Mesenchymal stem cell (in vitro differentiated cells and primary cell): Measurements from ENCODE around the gene MAST2.

ENCODE experiments used
- DNase-seq: peaks from one replicate; pipeline ENCODE4 v3.0.0-alpha.2; 2013
- H2AFZ ChIP-seq: one replicate; pipeline ENCODE4 v1.6.1; 2013; ENCODE audit warnings: low read depth, mild to moderate bottlenecking, control low read depth, inconsistent platforms, low read length, moderate library complexity
- H2AK5ac ChIP-seq: 2 replicates; pipeline ENCODE4 v1.6.1; 2013; ENCODE audit warnings: low read length, moderate library complexity, mild to moderate bottlenecking, inconsistent platforms; ENCODE audit not compliant: severe bottlenecking
- H2BK120ac ChIP-seq: one replicate; pipeline ENCODE4 v1.6.1; 2013; ENCODE audit warnings: low read depth, mild to moderate bottlenecking, inconsistent platforms, low read length, moderate library complexity
- H2BK12ac ChIP-seq, 2 experiments: one replicate each; pipeline ENCODE4 v1.6.1; 2013; ENCODE audit warnings: inconsistent platforms in 2 of 2, low read length in 2 of 2, mild to moderate bottlenecking in 2 of 2, moderate library complexity in 2 of 2, control low read depth in 1 of 2
- H2BK15ac ChIP-seq: one replicate; pipeline ENCODE4 v1.6.1; 2013; ENCODE audit warnings: mild to moderate bottlenecking, low read depth, inconsistent platforms; ENCODE audit not compliant: poor library complexity, severe bottlenecking
- H2BK5ac ChIP-seq: 2 replicates; pipeline ENCODE4 v1.6.1; 2013; ENCODE audit warnings: low read depth, mild to moderate bottlenecking, low read length, control low read depth, inconsistent platforms; ENCODE audit not compliant: poor library complexity, severe bottlenecking
- H3K14ac ChIP-seq, 2 experiments: one replicate each; pipeline ENCODE4 v1.6.1; 2013; ENCODE audit warnings: inconsistent platforms in 2 of 2, low read length in 2 of 2, control low read depth in 1 of 2, mild to moderate bottlenecking in 1 of 2, moderate library complexity in 1 of 2
- H3K18ac ChIP-seq, 2 experiments: one replicate each; pipeline ENCODE4 v1.6.1; 2013; ENCODE audit warnings: inconsistent platforms in 2 of 2, low read length in 2 of 2, control low read depth in 1 of 2, low read depth in 1 of 2, mild to moderate bottlenecking in 1 of 2
- H3K23ac ChIP-seq, 2 experiments: one replicate each; pipeline ENCODE4 v1.6.1; 2013; ENCODE audit warnings: inconsistent platforms in 2 of 2, low read length in 2 of 2, mild to moderate bottlenecking in 2 of 2, moderate library complexity in 2 of 2, control low read depth in 1 of 2
- H3K27ac ChIP-seq: 2 replicates; pipeline ENCODE4 v1.5.1; 2013; ENCODE audit warnings: mild to moderate bottlenecking, moderate library complexity, low read length, control low read depth, inconsistent platforms; ENCODE audit not compliant: poor library complexity, severe bottlenecking
- H3K27me3 ChIP-seq, 2 experiments: 2 replicates each; pipeline versions ENCODE4 v1.6.1 to v1.7.0; 2013; ENCODE audit warnings: low read length in 2 of 2, mild to moderate bottlenecking in 2 of 2, moderate library complexity in 2 of 2, control low read depth in 1 of 2, inconsistent platforms in 1 of 2; ENCODE audit not compliant: control insufficient read depth in 1 of 2, insufficient read depth in 1 of 2
- H3K36me3 ChIP-seq, 2 experiments: 2 replicates each; pipeline versions ENCODE4 v1.6.1 to v1.7.0; 2013; ENCODE audit warnings: low read length in 2 of 2, control low read depth in 1 of 2, inconsistent platforms in 1 of 2, low read depth in 1 of 2, mild to moderate bottlenecking in 1 of 2; ENCODE audit not compliant: insufficient read depth in 2 of 2, control insufficient read depth in 1 of 2
- H3K4ac ChIP-seq, 2 experiments: one replicate each; pipeline ENCODE4 v1.6.1; 2013; ENCODE audit warnings: inconsistent platforms in 2 of 2, low read length in 2 of 2, mild to moderate bottlenecking in 2 of 2, moderate library complexity in 2 of 2, control low read depth in 1 of 2, low read depth in 1 of 2
- H3K4me1 ChIP-seq: 2 replicates; pipeline ENCODE4 v1.6.1; 2013; ENCODE audit warnings: low read depth, low read length, control low read depth; ENCODE audit not compliant: control insufficient read depth, insufficient read depth
- H3K4me2 ChIP-seq: 2 replicates; pipeline ENCODE4 v1.6.1; 2013; ENCODE audit warnings: low read length, mild to moderate bottlenecking, inconsistent platforms; ENCODE audit not compliant: poor library complexity, severe bottlenecking
- H3K4me3 ChIP-seq, 2 experiments: 2 replicates each; pipeline versions ENCODE4 v1.5.1 to v1.7.0; 2013; ENCODE audit warnings: low read length in 2 of 2, mild to moderate bottlenecking in 2 of 2, control low read depth in 1 of 2, low read depth in 1 of 2; ENCODE audit not compliant: insufficient read depth in 1 of 2
- H3K79me1 ChIP-seq: replicated peaks from 2 replicates; pipeline ENCODE4 v1.6.1; 2013; ENCODE audit warnings: mild to moderate bottlenecking, control low read depth, low read length, inconsistent platforms; ENCODE audit not compliant: poor library complexity, severe bottlenecking
- H3K9ac ChIP-seq: 2 replicates; pipeline ENCODE4 v1.7.0; 2013; ENCODE audit warnings: mild to moderate bottlenecking, low read length, moderate library complexity
- H3K9me3 ChIP-seq: 2 replicates; pipeline ENCODE4 v1.7.0; 2013; ENCODE audit warnings: mild to moderate bottlenecking, low read length; ENCODE audit not compliant: control insufficient read depth
- H4K8ac ChIP-seq: one replicate; pipeline ENCODE4 v1.6.1; 2013; ENCODE audit warnings: inconsistent platforms, mild to moderate bottlenecking, low read length, moderate library complexity
- H4K91ac ChIP-seq: one replicate; pipeline ENCODE4 v1.6.1; 2013; ENCODE audit warnings: mild to moderate bottlenecking, low read length, inconsistent platforms
- WGBS: methylation state at CpG from one replicate; pipeline ENCODE4 v1.1.7; 2013; ENCODE audit warnings: mixed read lengths; 5-methylcytosine and 5-hydroxymethylcytosine counted together

The MAST2 gene

GRCh38 chr1:46026531-46026930 is 223.1 kb downstream of the MAST2 start:
- H2BK12ac ChIP-seq, result no peak overlapping the region
- H2BK15ac ChIP-seq, result no peak overlapping the region
- H3K9me3 ChIP-seq, result no peaks in the 10 kb centered on the region
- no peaks in the 10 kb centered on the region for H3K27me3 ChIP-seq
- H3K23ac ChIP-seq, result no peak overlapping the region
- H2BK5ac ChIP-seq, result no peak overlapping the region
- no peak for DNase-seq
- H3K27ac ChIP-seq, result no peak overlapping the region
- H4K8ac ChIP-seq, result no peak overlapping the region
- 98% methylated on average over 2 of the region's 3 CpGs for WGBS
- H3K14ac ChIP-seq, result no peak overlapping the region
- H2BK120ac ChIP-seq, result no peak overlapping the region
- H3K79me1 ChIP-seq, result no peaks in the 10 kb centered on the region
- peaks cover 61 to 92% of the 10 kb centered on the region in 2 experiments for H3K36me3 ChIP-seq
- H4K91ac ChIP-seq, result no peak overlapping the region
- H3K4me2 ChIP-seq, result no peak overlapping the region
- H3K4me1 ChIP-seq, result no peaks in the 10 kb centered on the region
- H3K4me3 ChIP-seq, result no peak overlapping the region
- no peak overlapping the region for H3K9ac ChIP-seq
- H3K4ac ChIP-seq, result no peak overlapping the region
- no peak overlapping the region for H3K18ac ChIP-seq
- no peak overlapping the region for H2AFZ ChIP-seq
- H2AK5ac ChIP-seq, result no peak overlapping the region

GRCh38 chr1:46027788-46028573 is 224.6 kb downstream of the MAST2 start:
- Histone ChIP-seq H3K4me1 (peaks cover 2% of the 10 kb centered on the region), H3K4ac (no peak overlapping the region), H3K79me1 (no peaks in the 10 kb centered on the region), H3K4me3 (no peak overlapping the region), H3K27ac (no peak overlapping the region), H2BK15ac (no peak overlapping the region), H3K9me3 (no peaks in the 10 kb centered on the region), H3K14ac (no peak overlapping the region), H3K4me2 (no peak overlapping the region), H3K36me3 (peaks cover 62 to 89% of the 10 kb centered on the region in 2 experiments), H4K8ac (no peak overlapping the region), H3K18ac (no peak overlapping the region), H2AFZ (no peak overlapping the region), H4K91ac (no peak overlapping the region), H2BK5ac (no peak overlapping the region), H3K23ac (no peak overlapping the region), H2BK12ac (no peak overlapping the region), H2AK5ac (no peak overlapping the region), H3K9ac (no peak overlapping the region), H2BK120ac (no peak overlapping the region), H3K27me3 (no peaks in the 10 kb centered on the region)
- no peak for DNase-seq
- over 99% methylated on average over 8 of the region's 8 CpGs for WGBS

- H3K9ac ChIP-seq, result no peak overlapping the region
- H2AK5ac ChIP-seq, result no peak overlapping the region
- no peak overlapping the region for H4K91ac ChIP-seq
- peaks cover 67 to 71% of the 10 kb centered on the region in 2 experiments for H3K36me3 ChIP-seq
- H3K27me3 ChIP-seq, result no peaks in the 10 kb centered on the region
- H3K4me2 ChIP-seq, result no peak overlapping the region
- H2BK120ac ChIP-seq, result no peak overlapping the region
- peaks cover 8% of the 10 kb centered on the region for H3K4me1 ChIP-seq
- no peak overlapping the region for H4K8ac ChIP-seq
- H3K14ac ChIP-seq, result no peak overlapping the region
- no peak overlapping the region for H3K27ac ChIP-seq
- no peak overlapping the region for H2BK12ac ChIP-seq
- no peak overlapping the region for H3K18ac ChIP-seq
- no peaks in the 10 kb centered on the region for H3K9me3 ChIP-seq
- peaks cover 2% of the 10 kb centered on the region for H3K79me1 ChIP-seq
- H2BK15ac ChIP-seq, result no peak overlapping the region
- H3K4me3 ChIP-seq, result no peak overlapping the region
- no peak overlapping the region for H3K23ac ChIP-seq
- no peak overlapping the region for H2BK5ac ChIP-seq
- H3K4ac ChIP-seq, result no peak overlapping the region
- no peak overlapping the region for H2AFZ ChIP-seq
- 98% methylated on average over 18 of the region's 18 CpGs for WGBS
- DNase-seq, result no peak
Observed at GRCh38 chr1:46030074-46030870, 226.9 kb downstream of the MAST2 start.

GRCh38 chr1:46030876-46031660 is 227.7 kb downstream of the MAST2 start:
- Histone ChIP-seq H3K18ac (no peak overlapping the region), H2BK12ac (no peak overlapping the region), H3K4me3 (no peak overlapping the region)

More at GRCh38 chr1:46030876-46031660, 227.7 kb downstream of the MAST2 start:
- DNase-seq, result no peak
- H2AFZ ChIP-seq, result no peak overlapping the region
- no peak overlapping the region for H2BK120ac ChIP-seq
- peaks cover 66 to 67% of the 10 kb centered on the region in 2 experiments for H3K36me3 ChIP-seq
- no peak overlapping the region for H2AK5ac ChIP-seq
- no peak overlapping the region for H3K4me2 ChIP-seq
- H3K4me1 ChIP-seq, result peaks cover 8% of the 10 kb centered on the region
- no peak overlapping the region for H4K8ac ChIP-seq
- H4K91ac ChIP-seq, result no peak overlapping the region
- no peak overlapping the region for H3K27ac ChIP-seq
- H3K9ac ChIP-seq, result no peak overlapping the region
- no peaks in the 10 kb centered on the region for H3K9me3 ChIP-seq
- H3K79me1 ChIP-seq, result peaks cover 4% of the 10 kb centered on the region
- no peak overlapping the region for H2BK5ac ChIP-seq
- no peaks in the 10 kb centered on the region for H3K27me3 ChIP-seq
- H3K14ac ChIP-seq, result no peak overlapping the region
- H3K23ac ChIP-seq, result no peak overlapping the region
- no peak overlapping the region for H3K4ac ChIP-seq
- no peak overlapping the region for H2BK15ac ChIP-seq
- WGBS, result 98% methylated on average over 26 of the region's 26 CpGs
